RWPE1 (cell line): ENCODE measurements around the gene DRAP1.
A peak's percentile ranks its signal among the peaks of the same experiment; 100 is the strongest.
"Not testable (repeated sequence)": the region's sequence is repeated elsewhere in the genome, so short reads cannot be mapped to it uniquely, and the experiment has no call there.

Experiments
- CTCF ChIA-PET: fragments of 350-600 bp; sonication (Branson Sonifier 250); formaldehyde crosslinking; extraction: SDS; loops from one replicate; lab custom pipeline; 2021; lab: Yijun Ruan, JAX
- POLR2A ChIA-PET: fragments of 400-600 bp; formaldehyde crosslinking; extraction: SDS; loops from one replicate; lab custom pipeline; 2020; ENCODE audit warnings: antibody characterized with exemption; ENCODE audit not compliant: low non-redundant PET; lab: Yijun Ruan, JAX
- DNase-seq: peaks from one replicate; pipeline ENCODE4 v3.0.0; 2012; ENCODE audit warnings: low spot score
- H3K27ac ChIP-seq: fragments of 450-650 bp; 2 replicates; pipeline ENCODE4 v1.5.1; 2017
- TF ChIP-seq, protein P1 (sequence below): fragments of 450-650 bp; conservative IDR thresholded peaks from 2 replicates; pipeline ENCODE4 v1.5.1; 2017; ENCODE audit warnings: low read depth, mild to moderate bottlenecking

Gene DRAP1

GRCh38 chr11:65891219-65892136, 27.7 kb upstream of the DRAP1 start:
- POLR2A ChIA-PET, result interaction anchor here (0.5 to 1.4 kb wide), 3 partner anchors 9 to 31 kb away, joined by 3 to 5 read pairs (median 3); partner anchors contain the start of gene FOSL1
- TF ChIP-seq, protein P1, sequence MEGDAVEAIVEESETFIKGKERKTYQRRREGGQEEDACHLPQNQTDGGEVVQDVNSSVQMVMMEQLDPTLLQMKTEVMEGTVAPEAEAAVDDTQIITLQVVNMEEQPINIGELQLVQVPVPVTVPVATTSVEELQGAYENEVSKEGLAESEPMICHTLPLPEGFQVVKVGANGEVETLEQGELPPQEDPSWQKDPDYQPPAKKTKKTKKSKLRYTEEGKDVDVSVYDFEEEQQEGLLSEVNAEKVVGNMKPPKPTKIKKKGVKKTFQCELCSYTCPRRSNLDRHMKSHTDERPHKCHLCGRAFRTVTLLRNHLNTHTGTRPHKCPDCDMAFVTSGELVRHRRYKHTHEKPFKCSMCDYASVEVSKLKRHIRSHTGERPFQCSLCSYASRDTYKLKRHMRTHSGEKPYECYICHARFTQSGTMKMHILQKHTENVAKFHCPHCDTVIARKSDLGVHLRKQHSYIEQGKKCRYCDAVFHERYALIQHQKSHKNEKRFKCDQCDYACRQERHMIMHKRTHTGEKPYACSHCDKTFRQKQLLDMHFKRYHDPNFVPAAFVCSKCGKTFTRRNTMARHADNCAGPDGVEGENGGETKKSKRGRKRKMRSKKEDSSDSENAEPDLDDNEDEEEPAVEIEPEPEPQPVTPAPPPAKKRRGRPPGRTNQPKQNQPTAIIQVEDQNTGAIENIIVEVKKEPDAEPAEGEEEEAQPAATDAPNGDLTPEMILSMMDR, result no peak; the same call in 1 of the 2 replicates
- CTCF ChIA-PET, result interaction anchor here (0.6 to 1.9 kb wide), 8 partner anchors 21 to 664 kb away, joined by 3 to 8 read pairs (median 4); no protein-coding TSS in a partner anchor
- peak overlapping the region; percentile 95 for H3K27ac ChIP-seq
- no peak for DNase-seq

- peak overlapping the region; percentile 95 for H3K27ac ChIP-seq
- DNase-seq, POLR2A ChIA-PET: not testable (repeated sequence)
- CTCF ChIA-PET, result interaction anchor here (0.8 kb wide), 1 partner anchor 98 kb away, joined by 8 read pairs; no protein-coding TSS in a partner anchor
These were observed 27.1 kb upstream of the DRAP1 start for GRCh38 chr11:65892137-65892540.

GRCh38 chr11:65892661-65893317, 26.4 kb upstream of the DRAP1 start:
- TF ChIP-seq, protein P1, result no peak
- ChIA-PET POLR2A (interaction anchor here (0.5 kb wide), 2 partner anchors 9 to 83 kb away, joined by 3 read pairs; no protein-coding TSS in a partner anchor), CTCF (interaction anchor here (0.8 kb wide), 1 partner anchor 97 kb away, joined by 8 read pairs; no protein-coding TSS in a partner anchor)
- DNase-seq, result no peak
- peak overlapping the region; percentile 95 for H3K27ac ChIP-seq

DNA sequence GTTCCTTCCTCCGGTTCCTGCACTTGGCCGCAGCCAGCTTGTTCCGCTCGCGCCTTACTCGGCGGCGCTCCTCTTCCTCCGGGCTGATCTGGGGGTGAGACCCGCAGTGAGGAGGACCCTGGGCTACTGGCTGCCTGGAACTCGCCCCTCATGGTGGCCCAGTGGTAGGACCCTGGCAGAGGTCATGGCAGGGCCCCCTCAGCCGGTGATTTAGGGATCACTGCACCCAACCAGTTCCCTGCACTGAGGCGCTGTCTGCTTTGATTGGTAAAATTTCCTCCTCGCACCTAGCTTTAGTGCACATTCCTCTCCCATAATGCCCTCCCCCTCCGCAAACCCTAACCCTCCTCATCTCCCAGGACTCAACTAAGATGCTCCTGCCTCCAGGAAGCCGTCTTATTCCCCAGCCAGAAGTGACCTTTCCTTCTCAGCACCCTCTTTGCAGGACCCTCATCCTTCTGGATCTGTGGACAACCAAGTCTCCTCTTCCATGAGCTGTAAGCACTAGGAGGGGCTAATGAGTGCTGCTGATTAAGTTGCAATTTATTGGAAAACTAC, 25.1 kb upstream of the DRAP1 start:
- ChIA-PET POLR2A (interaction anchor here (0.6 kb wide), 1 partner anchor 175 kb away, joined by 3 read pairs; no protein-coding TSS in a partner anchor), CTCF (interaction anchor here (0.6 kb wide), 3 partner anchors 117 to 1914 kb away, joined by 3 to 5 read pairs (median 4); partner anchors contain the start of gene SF3B2)
- TF ChIP-seq, protein P1, result no peak
- peak overlapping the region; percentile 95 for H3K27ac ChIP-seq
- no peak for DNase-seq

- ChIA-PET CTCF (interaction anchor here (0.6 kb wide), 1 partner anchor 136 kb away, joined by 3 read pairs; no protein-coding TSS in a partner anchor), POLR2A (no interaction called here)
- no peak for DNase-seq
- TF ChIP-seq, protein P1, result no peak
- peak overlapping the region; percentile 95 for H3K27ac ChIP-seq
These were observed 23.7 kb upstream of the DRAP1 start for GRCh38 chr11:65895482-65895981.
